HUES64 (cell line): ENCODE results near the gene KLHL35.

Experiments used
- H3K27ac ChIP-seq: 2 replicates; pipeline ENCODE4 v1.7.0; 2013; ENCODE audit warnings: low read depth, low read length, inconsistent platforms
- H3K27me3 ChIP-seq: 2 replicates; pipeline ENCODE4 v1.6.1; 2013; ENCODE audit warnings: mild to moderate bottlenecking, low read length; ENCODE audit not compliant: insufficient read depth
- H3K36me3 ChIP-seq: 2 replicates; pipeline ENCODE4 v1.6.1; 2013; ENCODE audit warnings: mild to moderate bottlenecking, low read length; ENCODE audit not compliant: insufficient read depth
- H3K4me1 ChIP-seq: 2 replicates; pipeline ENCODE4 v1.6.1; 2013; ENCODE audit warnings: mild to moderate bottlenecking, low read length, moderate library complexity; ENCODE audit not compliant: insufficient read depth
- H3K4me3 ChIP-seq: 2 replicates; pipeline ENCODE4 v1.5.1; 2013; ENCODE audit warnings: mild to moderate bottlenecking, low read length, moderate library complexity
- H3K9ac ChIP-seq: 2 replicates; pipeline ENCODE4 v1.6.1; 2013; ENCODE audit warnings: mild to moderate bottlenecking, low read depth, low read length
- H3K9me3 ChIP-seq: 2 replicates; pipeline ENCODE4 v1.6.1; 2013; ENCODE audit warnings: low read depth, low read length; ENCODE audit not compliant: insufficient read depth
- WGBS: fragments of 150-250, 120-280 bp; methylation state at CpG from one replicate; pipeline ENCODE4 v1.1.7; 2013; ENCODE audit warnings: missing lambda C conversion rate; 5-methylcytosine and 5-hydroxymethylcytosine counted together

KLHL35 gene

GRCh38 chr11:75474878-75475766 lies 42.1 kb upstream of the KLHL35 start:
- 32% methylated on average over 14 of the region's 16 CpGs for WGBS
- Histone ChIP-seq H3K36me3 (no peaks in the 10 kb centered on the region), H3K27ac (peak overlapping the region; percentile 82; the same call in 1 of the 2 replicates), H3K4me3 (peak overlapping the region; percentile 41), H3K4me1 (peaks cover 10% of the 10 kb centered on the region; the same call in 1 of the 2 replicates), H3K27me3 (no peaks in the 10 kb centered on the region), H3K9ac (peak overlapping the region; percentile 49; the same call in 1 of the 2 replicates), H3K9me3 (no peaks in the 10 kb centered on the region)

DNA sequence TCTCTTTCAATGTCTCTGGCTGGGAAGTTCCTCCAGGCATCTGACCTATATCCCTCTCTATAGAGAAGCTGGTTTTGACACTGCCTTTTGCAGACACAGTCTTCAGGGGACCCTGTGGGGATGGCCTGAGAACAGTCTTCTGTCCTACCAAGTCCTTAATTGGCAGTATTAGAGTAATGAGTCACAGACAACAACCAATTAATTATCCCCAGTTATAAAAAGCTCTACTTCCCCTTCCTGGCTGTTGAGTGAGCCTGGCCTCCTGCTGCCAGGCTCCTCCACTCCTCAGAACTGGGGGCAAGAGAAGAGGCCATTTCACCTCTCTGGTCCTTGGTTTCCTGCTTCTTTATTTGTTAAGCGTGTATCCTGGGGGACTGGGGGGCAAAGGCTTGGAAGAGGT lies 41.2 kb upstream of the KLHL35 start:
- 85% methylated on average over 1 of the region's 1 CpG for WGBS
- Histone ChIP-seq H3K4me3 (no peak overlapping the region), H3K27ac (no peak overlapping the region), H3K4me1 (peaks cover 10% of the 10 kb centered on the region; the same call in 1 of the 2 replicates), H3K36me3 (no peaks in the 10 kb centered on the region), H3K9me3 (no peaks in the 10 kb centered on the region), H3K27me3 (no peaks in the 10 kb centered on the region), H3K9ac (no peak overlapping the region)

- WGBS: 83% methylated on average over 6 of the region's 6 CpGs
Measured at GRCh38 chr11:75473684-75474083, 40.7 kb upstream of the KLHL35 start.

DNA sequence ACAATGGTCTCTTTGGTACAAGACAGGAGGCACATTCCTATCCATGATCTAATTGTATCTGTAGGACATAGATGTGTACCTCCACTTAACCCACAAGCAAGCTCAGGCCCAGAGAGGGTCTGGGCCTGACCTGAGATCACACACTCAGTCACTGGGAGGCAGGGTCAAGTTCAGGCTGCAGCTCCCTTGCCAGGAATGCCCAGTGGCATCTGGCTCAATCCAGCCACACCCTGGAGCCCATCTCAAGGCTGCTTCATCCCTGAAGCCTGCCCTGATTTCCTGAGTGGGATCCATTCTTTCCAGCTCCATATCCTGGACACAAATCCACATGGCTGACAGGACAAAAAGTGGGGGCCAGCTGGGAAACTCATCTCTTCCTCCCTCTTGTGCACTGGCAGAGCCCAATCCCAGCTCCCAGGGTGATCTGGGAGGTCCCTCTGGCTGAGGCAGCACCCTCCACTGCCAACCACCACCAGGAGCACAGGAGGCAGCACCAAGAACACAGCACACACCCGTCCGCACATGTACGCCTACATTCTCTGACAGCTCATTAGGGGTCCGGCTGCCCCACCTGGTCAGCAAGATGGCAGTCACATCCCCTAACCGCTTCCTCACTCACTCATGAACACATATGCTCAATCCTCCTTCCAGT lies 39.2 kb upstream of the KLHL35 start:
- no peak overlapping the region for H3K4me3 ChIP-seq
- no peak overlapping the region for H3K27ac ChIP-seq
- no peaks in the 10 kb centered on the region for H3K9me3 ChIP-seq
- H3K4me1 ChIP-seq: peaks cover 9% of the 10 kb centered on the region; the same call in 1 of the 2 replicates
- H3K36me3 ChIP-seq: no peaks in the 10 kb centered on the region
- WGBS: 95% methylated on average over 5 of the region's 5 CpGs
- H3K27me3 ChIP-seq: no peaks in the 10 kb centered on the region
- H3K9ac ChIP-seq: no peak overlapping the region

More at GRCh38 chr11:75473684-75474083, 40.7 kb upstream of the KLHL35 start:
- H3K9ac ChIP-seq: no peak overlapping the region
- no peaks in the 10 kb centered on the region for H3K27me3 ChIP-seq
- H3K4me3 ChIP-seq: no peak overlapping the region
- H3K4me1 ChIP-seq: peaks cover 10% of the 10 kb centered on the region; the same call in 1 of the 2 replicates
- H3K9me3 ChIP-seq: no peaks in the 10 kb centered on the region
- no peaks in the 10 kb centered on the region for H3K36me3 ChIP-seq
- no peak overlapping the region for H3K27ac ChIP-seq

DNA sequence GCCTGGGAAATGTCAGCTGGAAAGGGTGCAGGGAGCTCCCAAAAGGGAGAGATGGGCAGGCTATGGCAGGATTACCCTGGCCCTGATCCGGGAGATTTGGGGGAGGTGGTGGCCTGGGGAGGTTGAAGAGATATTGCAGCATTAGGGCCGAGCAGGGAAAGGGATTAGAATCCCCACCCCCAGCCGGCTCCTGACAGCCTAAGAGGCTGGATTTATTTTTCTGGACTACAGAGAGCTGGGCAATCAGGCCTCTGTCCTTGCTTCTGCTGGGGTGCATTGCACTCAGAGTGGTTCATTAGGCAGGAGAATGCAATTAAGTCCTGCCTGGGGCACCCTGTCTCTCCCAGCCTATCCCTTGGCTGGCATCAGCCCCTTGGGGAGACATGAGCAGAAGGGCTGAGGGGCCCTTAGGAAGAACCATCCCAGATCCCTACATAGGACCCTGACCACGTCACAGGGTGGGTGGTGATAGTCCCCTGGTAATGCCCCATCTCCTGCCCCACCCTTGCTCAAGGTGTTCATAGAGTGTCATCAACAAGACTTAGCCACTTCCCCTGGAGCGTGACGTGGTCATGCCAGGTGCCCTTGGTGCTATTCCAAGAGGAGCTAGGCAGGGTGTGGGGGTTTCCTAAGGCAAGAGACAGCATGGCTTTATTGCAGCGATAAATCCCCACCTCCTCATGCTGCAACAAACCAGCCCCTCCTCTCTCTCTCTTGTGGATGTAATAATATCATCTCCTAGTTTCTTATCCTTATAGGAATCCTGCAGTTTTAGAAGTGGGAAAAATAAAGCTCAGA lies 38.4 kb upstream of the KLHL35 start:
- no peak overlapping the region for H3K4me3 ChIP-seq
- no peaks in the 10 kb centered on the region for H3K36me3 ChIP-seq
- peaks cover 7% of the 10 kb centered on the region for H3K4me1 ChIP-seq
- no peak overlapping the region for H3K27ac ChIP-seq
- WGBS: 82% methylated on average over 6 of the region's 7 CpGs
- no peaks in the 10 kb centered on the region for H3K9me3 ChIP-seq
- H3K9ac ChIP-seq: no peak overlapping the region
- no peaks in the 10 kb centered on the region for H3K27me3 ChIP-seq

GRCh38 chr11:75470476-75471080 lies 37.6 kb upstream of the KLHL35 start:
- no peaks in the 10 kb centered on the region for H3K9me3 ChIP-seq
- H3K36me3 ChIP-seq: no peaks in the 10 kb centered on the region
- no peaks in the 10 kb centered on the region for H3K27me3 ChIP-seq
- WGBS: 95% methylated on average over 7 of the region's 7 CpGs
- H3K4me3 ChIP-seq: no peak overlapping the region
- peaks cover 10% of the 10 kb centered on the region for H3K4me1 ChIP-seq
- H3K9ac ChIP-seq: no peak overlapping the region
- no peak overlapping the region for H3K27ac ChIP-seq

DNA sequence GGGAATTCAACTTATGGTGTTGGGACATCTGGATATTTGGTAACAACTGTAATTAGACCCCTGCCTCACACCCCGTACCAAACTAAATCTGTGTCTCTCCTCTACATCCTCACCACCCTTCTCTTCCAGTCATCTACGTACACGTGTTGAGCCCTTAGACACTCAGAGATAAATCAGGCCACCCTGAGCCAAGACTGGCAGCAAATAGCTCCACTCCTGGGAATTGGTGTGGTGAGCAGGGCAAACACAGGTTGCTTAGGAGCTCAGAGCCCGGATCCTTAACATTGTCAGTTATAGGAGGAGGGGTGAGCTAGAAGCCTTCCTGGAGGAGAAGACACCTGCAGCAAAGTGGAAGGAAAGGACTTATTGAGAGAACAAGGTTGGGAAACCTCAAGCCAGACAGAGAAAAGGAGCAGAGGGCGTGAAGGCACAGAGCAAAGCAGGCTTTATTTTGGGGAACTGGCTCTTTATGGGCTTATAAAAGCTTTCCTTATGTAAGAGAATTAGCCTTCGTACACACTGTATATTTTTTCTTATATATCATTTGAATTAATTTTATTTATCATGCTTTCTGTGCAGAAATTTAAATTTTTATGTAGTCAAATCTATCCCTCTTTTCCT lies 36.9 kb upstream of the KLHL35 start:
- H3K9ac ChIP-seq: no peak overlapping the region
- WGBS: 81% methylated on average over 5 of the region's 6 CpGs
- no peak overlapping the region for H3K27ac ChIP-seq
- H3K27me3 ChIP-seq: no peaks in the 10 kb centered on the region
- no peak overlapping the region for H3K4me3 ChIP-seq
- H3K9me3 ChIP-seq: no peaks in the 10 kb centered on the region
- H3K4me1 ChIP-seq: peaks cover 9% of the 10 kb centered on the region
- H3K36me3 ChIP-seq: no peaks in the 10 kb centered on the region

GRCh38 chr11:75468534-75469340 lies 35.7 kb upstream of the KLHL35 start:
- Histone ChIP-seq H3K27ac (no peak overlapping the region), H3K27me3 (no peaks in the 10 kb centered on the region), H3K4me1 (peaks cover 10% of the 10 kb centered on the region), H3K9ac (no peak overlapping the region), H3K36me3 (no peaks in the 10 kb centered on the region), H3K9me3 (no peaks in the 10 kb centered on the region), H3K4me3 (no peak overlapping the region)
- 71% methylated on average over 13 of the region's 14 CpGs for WGBS

- Histone ChIP-seq H3K27me3 (no peaks in the 10 kb centered on the region), H3K27ac (no peak overlapping the region), H3K36me3 (no peaks in the 10 kb centered on the region), H3K9ac (no peak overlapping the region), H3K4me1 (peaks cover 18% of the 10 kb centered on the region), H3K9me3 (no peaks in the 10 kb centered on the region), H3K4me3 (no peak overlapping the region)
- 88% methylated on average over 4 of the region's 4 CpGs for WGBS
Measured at GRCh38 chr11:75467881-75468280, 34.9 kb upstream of the KLHL35 start.

- Histone ChIP-seq H3K36me3 (no peaks in the 10 kb centered on the region), H3K9me3 (no peaks in the 10 kb centered on the region), H3K27ac (no peak overlapping the region), H3K9ac (no peak overlapping the region), H3K4me1 (peaks cover 24% of the 10 kb centered on the region), H3K4me3 (no peak overlapping the region), H3K27me3 (no peaks in the 10 kb centered on the region)
- WGBS: 84% methylated on average over 8 of the region's 8 CpGs
Measured at GRCh38 chr11:75467311-75467710, 34.3 kb upstream of the KLHL35 start.
